HFFc6 (cell line): ENCODE measurements around the gene NPIPB4. TPM values are rescaled to one million over a fixed set of nuclear protein-coding genes. Genes with fewer than 3 reads are reported as not detected.
"Not testable (repeated sequence)": the region's sequence is repeated elsewhere in the genome, so short reads cannot be mapped to it uniquely, and the experiment has no call there.

Source experiments
- DNase-seq: peaks from one replicate; pipeline ENCODE4 v3.0.0-alpha.2; 2018
- H3K27ac Mint-ChIP-seq: 2 replicates; pipeline ENCODE4 v1.8.0; 2020; ENCODE audit warnings: mild to moderate bottlenecking, mixed read lengths
- H3K27me3 Mint-ChIP-seq: 2 replicates; pipeline ENCODE4 v1.8.0; 2021; ENCODE audit warnings: mild to moderate bottlenecking, moderate library complexity, mixed read lengths; ENCODE audit not compliant: insufficient read depth
- H3K36me3 Mint-ChIP-seq: 2 replicates; pipeline ENCODE4 v1.8.0; 2021; ENCODE audit warnings: low read depth, mixed read lengths
- H3K4me1 Mint-ChIP-seq: 2 replicates; pipeline ENCODE4 v1.8.0; 2020; ENCODE audit warnings: low read depth, mixed read lengths
- H3K4me3 Mint-ChIP-seq: 2 replicates; pipeline ENCODE4 v1.8.0; 2020; ENCODE audit warnings: mild to moderate bottlenecking, moderate library complexity, mixed read lengths
- H3K9me3 Mint-ChIP-seq: 2 replicates; pipeline ENCODE4 v1.8.0; 2020; ENCODE audit warnings: mild to moderate bottlenecking, mixed read lengths
- long read RNA-seq: library from polyadenylated mRNA; unstranded; transcript quantifications from one replicate; pipeline ENCODE4 v2.0.0, GENCODE V29; 2019
- total RNA-seq, 6 experiments: library from RNA; stranded (reverse); fragmentation: NEBNext Ultra II Directional; extraction: Animal tissue kit (Norgen Biotek cat#: 25700); gene quantifications; 2 replicates in 1 of 6; 3 replicates in 5 of 6; pipeline ENCODE4 v1.2.3, GENCODE V29; 2021

Gene NPIPB4
- 10 to 100 TPM; 35.3 to 49.8 (median 40.8) TPM for total RNA-seq
- long read RNA-seq, partial matches to known transcripts, result 0 of 1 reads
- long read RNA-seq, other reads (novel, unspliced or antisense), result 1 of 1 reads

GRCh38 chr16:21857656-21858055 is at the start of gene NPIPB4:
NPIPB4 (minus strand) TSS chr16:21857756; CDS start chr16:21857378, 378 bp downstream.
- H3K36me3 Mint-ChIP-seq, H3K4me3 Mint-ChIP-seq, H3K27me3 Mint-ChIP-seq, H3K9me3 Mint-ChIP-seq, H3K27ac Mint-ChIP-seq, DNase-seq, H3K4me1 Mint-ChIP-seq: not testable (repeated sequence)

- not testable (repeated sequence) for H3K4me1 Mint-ChIP-seq, DNase-seq, H3K27ac Mint-ChIP-seq, H3K36me3 Mint-ChIP-seq, H3K27me3 Mint-ChIP-seq, H3K4me3 Mint-ChIP-seq, H3K9me3 Mint-ChIP-seq
Measured at GRCh38 chr16:21898998-21899397, 41.4 kb upstream of the NPIPB4 start.

DNA sequence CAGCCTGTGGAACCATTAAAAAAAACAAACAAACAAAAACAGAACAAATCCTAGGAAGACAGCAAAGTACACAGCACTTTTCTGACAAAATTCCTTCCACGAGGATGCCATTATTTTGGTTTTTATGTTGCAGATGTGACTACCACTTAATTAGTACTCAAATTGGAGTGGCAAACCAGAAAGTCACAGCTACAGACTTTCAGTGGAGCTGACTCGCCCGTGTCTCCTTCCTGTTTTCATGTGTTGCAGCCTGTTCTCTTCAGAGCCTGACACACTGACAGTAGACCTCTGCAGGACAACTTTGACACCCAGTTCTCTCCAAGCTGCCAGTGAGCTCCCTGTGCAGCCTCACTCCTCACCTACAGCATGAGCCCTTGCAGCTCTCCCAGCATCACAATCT is 24.4 kb upstream of the NPIPB4 start:
- DNase-seq, H3K27ac Mint-ChIP-seq, H3K4me3 Mint-ChIP-seq, H3K36me3 Mint-ChIP-seq, H3K9me3 Mint-ChIP-seq, H3K27me3 Mint-ChIP-seq, H3K4me1 Mint-ChIP-seq: not testable (repeated sequence)

- H3K4me3 Mint-ChIP-seq, H3K9me3 Mint-ChIP-seq, H3K27me3 Mint-ChIP-seq, DNase-seq, H3K27ac Mint-ChIP-seq, H3K4me1 Mint-ChIP-seq, H3K36me3 Mint-ChIP-seq: not testable (repeated sequence)
Measured at GRCh38 chr16:21837186-21837585, 20.4 kb downstream of the NPIPB4 start.

DNA sequence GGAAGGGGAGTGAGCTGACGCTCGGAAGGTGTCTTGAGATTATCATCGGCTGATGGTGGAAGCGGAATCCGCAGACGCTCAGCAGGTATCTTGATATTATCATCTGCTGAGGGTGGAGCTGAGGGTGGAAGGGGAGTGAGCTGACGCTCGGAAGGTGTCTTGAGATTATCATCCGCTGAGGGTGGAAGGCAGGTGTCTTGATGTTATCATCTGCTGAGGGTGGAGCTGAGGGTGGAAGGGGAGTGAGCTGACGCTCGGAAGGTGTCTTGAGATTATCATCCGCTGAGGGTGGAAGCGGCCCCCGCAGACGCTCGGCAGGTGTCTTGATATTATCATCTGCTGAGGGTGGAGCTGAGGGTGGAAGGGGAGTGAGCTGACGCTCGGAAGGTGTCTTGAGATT is 21.2 kb downstream of the NPIPB4 start:
- H3K9me3 Mint-ChIP-seq, DNase-seq, H3K4me3 Mint-ChIP-seq, H3K4me1 Mint-ChIP-seq, H3K27me3 Mint-ChIP-seq, H3K36me3 Mint-ChIP-seq, H3K27ac Mint-ChIP-seq: not testable (repeated sequence)

- H3K9me3 Mint-ChIP-seq, H3K4me1 Mint-ChIP-seq, H3K27me3 Mint-ChIP-seq, H3K4me3 Mint-ChIP-seq, H3K36me3 Mint-ChIP-seq, H3K27ac Mint-ChIP-seq, DNase-seq: not testable (repeated sequence)
Measured at GRCh38 chr16:21835747-21836146, 21.8 kb downstream of the NPIPB4 start.

DNA sequence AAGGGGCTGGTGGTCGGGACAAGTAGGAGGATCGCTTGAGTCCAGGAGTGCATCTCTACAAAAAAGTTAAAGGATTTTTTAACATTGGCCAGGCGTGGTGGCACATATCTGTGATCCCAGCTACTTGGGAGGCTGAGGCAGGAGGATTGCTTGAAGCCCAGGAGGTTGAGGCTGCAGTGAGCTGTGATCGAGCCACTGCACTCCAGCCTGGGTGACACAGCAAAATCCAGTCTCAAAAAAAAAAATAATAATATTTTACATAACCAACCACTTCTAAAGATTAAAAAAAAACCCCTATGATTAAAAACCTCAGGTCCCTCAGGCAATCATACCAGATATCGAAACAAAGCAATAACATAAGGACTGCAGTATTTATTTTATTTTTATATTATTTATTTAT is 23.3 kb downstream of the NPIPB4 start:
- H3K4me1 Mint-ChIP-seq, H3K9me3 Mint-ChIP-seq, DNase-seq, H3K27me3 Mint-ChIP-seq, H3K4me3 Mint-ChIP-seq, H3K36me3 Mint-ChIP-seq, H3K27ac Mint-ChIP-seq: not testable (repeated sequence)

DNA sequence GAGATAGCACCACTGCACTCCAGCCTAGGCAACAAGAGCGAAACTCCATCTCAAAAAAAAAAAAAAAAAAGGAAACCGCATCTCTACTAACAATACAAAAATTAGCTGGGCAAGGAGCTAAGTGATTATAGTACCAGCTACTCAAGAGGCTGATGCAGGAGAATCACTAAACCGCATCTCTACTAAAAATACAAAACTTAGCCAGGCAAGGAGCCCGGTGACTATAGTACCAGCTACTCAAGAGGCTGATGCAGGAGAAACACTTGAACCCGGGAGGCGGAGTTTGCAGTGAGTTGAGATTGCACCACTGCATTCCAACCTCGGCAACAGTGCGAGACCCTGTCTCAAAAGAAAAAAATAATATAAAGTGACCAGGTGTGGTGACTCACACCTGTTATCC is 27.6 kb downstream of the NPIPB4 start:
- not testable (repeated sequence) for DNase-seq, H3K4me1 Mint-ChIP-seq, H3K9me3 Mint-ChIP-seq, H3K27me3 Mint-ChIP-seq, H3K27ac Mint-ChIP-seq, H3K4me3 Mint-ChIP-seq, H3K36me3 Mint-ChIP-seq

- not testable (repeated sequence) for H3K27ac Mint-ChIP-seq
Measured at GRCh38 chr16:21826067-21826706, 31.4 kb downstream of the NPIPB4 start.

GRCh38 chr16:21825526-21825925 is 32.0 kb downstream of the NPIPB4 start:
- H3K27ac Mint-ChIP-seq, DNase-seq, H3K9me3 Mint-ChIP-seq, H3K27me3 Mint-ChIP-seq, H3K4me3 Mint-ChIP-seq, H3K4me1 Mint-ChIP-seq, H3K36me3 Mint-ChIP-seq: not testable (repeated sequence)

More at GRCh38 chr16:21826067-21826706, 31.4 kb downstream of the NPIPB4 start:
- DNase-seq, H3K27me3 Mint-ChIP-seq, H3K36me3 Mint-ChIP-seq, H3K9me3 Mint-ChIP-seq, H3K4me3 Mint-ChIP-seq, H3K4me1 Mint-ChIP-seq: not testable (repeated sequence)

GRCh38 chr16:21823258-21823657 is 34.3 kb downstream of the NPIPB4 start:
- H3K4me3 Mint-ChIP-seq, H3K36me3 Mint-ChIP-seq, H3K27ac Mint-ChIP-seq, H3K9me3 Mint-ChIP-seq, H3K4me1 Mint-ChIP-seq, DNase-seq: not testable (repeated sequence)
- peaks cover 10% of the 10 kb centered on the region for H3K27me3 Mint-ChIP-seq

DNA sequence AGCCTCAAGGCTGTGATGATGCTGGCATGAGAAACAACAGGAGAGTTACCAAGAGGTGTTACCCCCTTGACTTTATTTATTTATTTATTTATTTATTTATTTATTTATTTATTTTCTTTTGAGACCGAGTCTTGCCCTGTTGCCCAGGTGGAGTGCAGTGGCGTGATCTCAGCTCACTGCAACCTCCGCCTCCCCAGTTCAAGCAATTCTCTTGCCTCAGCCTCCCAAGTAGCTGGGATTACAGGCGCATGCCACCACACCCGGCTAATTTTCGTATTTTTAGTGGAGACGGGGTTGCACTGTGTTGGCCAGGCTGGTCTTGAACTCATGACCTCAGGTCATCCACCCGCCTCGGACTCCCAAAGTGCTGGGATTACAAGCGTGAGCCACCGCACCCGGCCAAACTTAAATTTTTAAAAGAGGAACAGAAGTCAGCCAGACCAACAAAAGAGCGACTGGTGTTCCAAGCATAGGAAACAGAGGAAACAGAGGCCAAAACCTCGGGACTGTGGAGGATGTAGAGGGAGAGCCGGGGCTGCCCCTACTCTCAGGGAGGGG is 36.6 kb downstream of the NPIPB4 start:
- H3K27me3 Mint-ChIP-seq, H3K4me1 Mint-ChIP-seq, H3K36me3 Mint-ChIP-seq, H3K27ac Mint-ChIP-seq, H3K9me3 Mint-ChIP-seq, DNase-seq: not testable (repeated sequence)
- peak overlapping the region; percentile 87 for H3K4me3 Mint-ChIP-seq

DNA sequence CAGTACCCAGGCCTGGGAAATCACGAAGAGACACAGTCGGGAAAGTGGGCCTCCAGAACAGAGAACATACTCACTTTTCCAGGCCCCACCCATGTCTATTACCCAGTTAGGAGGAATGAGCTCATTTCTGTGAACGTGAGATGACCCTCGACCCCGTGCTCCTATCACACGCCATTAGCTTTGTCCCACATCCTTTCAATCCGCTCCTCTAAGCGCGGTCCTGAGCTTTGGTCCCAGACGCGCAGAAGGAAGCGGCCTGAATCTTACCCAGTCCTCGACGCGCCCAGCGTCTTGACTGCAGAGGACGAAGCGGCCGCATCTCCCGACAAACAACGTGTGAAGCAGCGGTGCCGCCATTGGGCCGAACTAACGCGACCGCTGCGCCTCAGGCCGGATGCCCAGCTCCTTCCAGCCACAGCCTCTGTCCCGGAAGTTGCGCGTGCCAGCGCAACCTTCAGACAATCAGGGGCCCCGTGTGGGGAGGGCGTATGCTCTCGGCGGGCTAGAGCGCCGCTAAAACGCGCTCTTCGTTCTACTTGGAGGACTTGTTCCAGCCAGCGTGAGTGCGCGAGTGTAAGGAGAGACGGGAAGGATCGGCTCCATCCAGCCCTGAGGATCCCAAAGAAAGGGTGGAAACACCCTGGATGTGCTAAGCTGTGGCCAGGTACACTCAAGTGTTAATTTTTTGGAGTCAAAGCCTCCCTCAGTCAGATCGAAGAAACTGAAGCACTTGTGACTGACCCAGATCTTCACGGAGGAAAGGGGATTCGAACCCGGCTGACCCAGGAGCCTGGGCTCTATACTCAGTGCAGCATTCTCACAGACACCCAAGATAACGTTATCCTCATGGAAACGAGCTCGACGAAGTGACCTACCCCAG is 37.3 kb downstream of the NPIPB4 start:
- Mint-ChIP-seq H3K4me3 (peak overlapping the region; percentile 87), H3K27ac (peak overlapping the region; percentile 81)
- H3K4me1 Mint-ChIP-seq, DNase-seq, H3K36me3 Mint-ChIP-seq, H3K9me3 Mint-ChIP-seq, H3K27me3 Mint-ChIP-seq: not testable (repeated sequence)

GRCh38 chr16:21819617-21820016 is 37.9 kb downstream of the NPIPB4 start:
- H3K27me3 Mint-ChIP-seq, H3K27ac Mint-ChIP-seq, H3K4me3 Mint-ChIP-seq, DNase-seq, H3K36me3 Mint-ChIP-seq, H3K9me3 Mint-ChIP-seq, H3K4me1 Mint-ChIP-seq: not testable (repeated sequence)
